ENCODE data around the gene DLX6. TPM values are rescaled to one million over a fixed set of nuclear protein-coding genes. Genes with fewer than 3 reads are reported as not detected.

The DLX6 gene
- total and polyA plus RNA-seq, 8 donors, result 0.16 TPM; not detected in 7

DNA sequence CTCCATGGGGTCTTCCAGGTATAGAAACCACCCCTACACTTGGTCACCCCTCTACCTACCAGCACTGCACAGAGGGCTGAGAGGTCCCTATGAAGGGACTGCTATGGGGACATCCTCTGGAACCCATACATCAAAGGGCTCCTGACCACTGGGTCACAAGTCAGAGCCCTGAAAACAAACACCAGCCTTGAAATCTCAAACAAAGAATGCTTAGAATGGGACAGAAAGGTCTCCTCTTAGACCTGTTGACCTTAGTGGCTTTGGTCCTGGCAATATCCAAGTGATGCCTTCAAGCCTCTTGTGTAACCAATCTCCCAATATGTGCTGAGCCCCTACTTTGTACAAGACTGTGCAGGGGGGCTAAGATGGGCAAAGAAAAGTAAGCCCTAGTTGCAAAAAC is 34.6 kb upstream of the DLX6 start:
- ATAC-seq (no peak), DNase-seq (no peak), FAIRE-seq (no peak)
- intact Hi-C loops (cut with DNase I), result no loop called here
- Histone ChIP-seq H3K27me3 (no peaks in the 10 kb centered on the region), H3K4me1 (no peaks in the 10 kb centered on the region), H3K9me3 (no peaks in the 10 kb centered on the region), H3K27ac (no peak overlapping the region), H3K4me3 (no peak overlapping the region), H3K36me3 (no peaks in the 10 kb centered on the region)
- TF ChIP-seq, protein P1, sequence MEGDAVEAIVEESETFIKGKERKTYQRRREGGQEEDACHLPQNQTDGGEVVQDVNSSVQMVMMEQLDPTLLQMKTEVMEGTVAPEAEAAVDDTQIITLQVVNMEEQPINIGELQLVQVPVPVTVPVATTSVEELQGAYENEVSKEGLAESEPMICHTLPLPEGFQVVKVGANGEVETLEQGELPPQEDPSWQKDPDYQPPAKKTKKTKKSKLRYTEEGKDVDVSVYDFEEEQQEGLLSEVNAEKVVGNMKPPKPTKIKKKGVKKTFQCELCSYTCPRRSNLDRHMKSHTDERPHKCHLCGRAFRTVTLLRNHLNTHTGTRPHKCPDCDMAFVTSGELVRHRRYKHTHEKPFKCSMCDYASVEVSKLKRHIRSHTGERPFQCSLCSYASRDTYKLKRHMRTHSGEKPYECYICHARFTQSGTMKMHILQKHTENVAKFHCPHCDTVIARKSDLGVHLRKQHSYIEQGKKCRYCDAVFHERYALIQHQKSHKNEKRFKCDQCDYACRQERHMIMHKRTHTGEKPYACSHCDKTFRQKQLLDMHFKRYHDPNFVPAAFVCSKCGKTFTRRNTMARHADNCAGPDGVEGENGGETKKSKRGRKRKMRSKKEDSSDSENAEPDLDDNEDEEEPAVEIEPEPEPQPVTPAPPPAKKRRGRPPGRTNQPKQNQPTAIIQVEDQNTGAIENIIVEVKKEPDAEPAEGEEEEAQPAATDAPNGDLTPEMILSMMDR (IDR thresholded peaks at IDR 0.05), result no peak

DNA sequence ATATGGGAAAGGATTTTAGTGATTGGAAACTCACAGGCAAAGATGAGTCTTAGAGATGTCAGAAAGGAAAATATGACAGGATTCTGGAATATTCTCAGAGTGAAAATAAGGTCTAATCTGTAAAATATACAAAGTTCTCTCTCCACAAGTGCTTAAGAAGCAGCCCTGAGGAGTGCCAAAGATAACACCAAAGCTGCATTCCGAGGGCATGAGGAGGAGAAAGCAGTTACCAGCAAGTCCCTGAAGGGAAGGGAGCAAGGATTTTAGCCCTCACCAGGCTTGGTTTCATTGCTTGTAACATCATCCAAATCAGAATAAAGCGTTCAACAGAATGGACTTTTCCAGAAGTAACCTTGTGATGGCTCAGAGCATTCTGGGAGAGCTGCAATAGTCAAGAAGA is 31.4 kb upstream of the DLX6 start:
- H3K36me3 ChIP-seq, result no peaks in the 10 kb centered on the region
- 39 to 52% methylated on average over 2 of the region's 2 CpGs for WGBS, 2 donors
- H3K27me3 ChIP-seq, result no peaks in the 10 kb centered on the region
- TF ChIP-seq, protein P1 (IDR thresholded peaks at IDR 0.05), result no peak
- no peak for DNase-seq
- ATAC-seq, result no peak
- H3K4me3 ChIP-seq, result no peak overlapping the region
- no peaks in the 10 kb centered on the region for H3K9me3 ChIP-seq
- intact Hi-C loops (cut with DNase I), result no loop called here
- H3K4me1 ChIP-seq, result no peaks in the 10 kb centered on the region
- no peak overlapping the region for H3K27ac ChIP-seq
- FAIRE-seq, result no peak

DNA sequence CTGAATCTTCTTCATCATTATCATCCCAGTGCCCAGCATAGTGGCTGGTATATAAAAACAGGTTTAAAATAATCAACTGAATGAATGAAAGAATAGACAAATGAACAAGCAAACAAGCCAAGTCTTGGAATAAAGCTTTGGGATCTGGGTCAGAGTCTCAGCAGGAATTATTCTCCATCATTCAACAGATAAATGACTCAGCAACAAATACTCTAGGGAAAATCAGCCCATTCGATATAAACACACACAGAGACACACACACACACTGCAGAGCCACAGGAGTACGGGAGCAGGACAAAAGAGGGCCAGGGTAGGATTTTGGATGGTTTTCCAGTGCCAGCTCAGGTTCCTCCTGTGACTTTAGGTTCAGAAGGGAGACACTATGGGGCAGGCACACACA is 29.2 kb upstream of the DLX6 start:
- H3K27me3 ChIP-seq, result no peaks in the 10 kb centered on the region
- WGBS, 2 donors, result 40 to 50% methylated on average over 2 of the region's 2 CpGs
- no peaks in the 10 kb centered on the region for H3K9me3 ChIP-seq
- TF ChIP-seq, protein P1 (IDR thresholded peaks at IDR 0.05), result no peak
- no peak overlapping the region for H3K27ac ChIP-seq
- ATAC-seq (no peak), FAIRE-seq (no peak), DNase-seq (no peak)
- H3K4me3 ChIP-seq, result no peak overlapping the region
- H3K36me3 ChIP-seq, result no peaks in the 10 kb centered on the region
- intact Hi-C loops (cut with DNase I), result no loop called here
- no peaks in the 10 kb centered on the region for H3K4me1 ChIP-seq

DNA sequence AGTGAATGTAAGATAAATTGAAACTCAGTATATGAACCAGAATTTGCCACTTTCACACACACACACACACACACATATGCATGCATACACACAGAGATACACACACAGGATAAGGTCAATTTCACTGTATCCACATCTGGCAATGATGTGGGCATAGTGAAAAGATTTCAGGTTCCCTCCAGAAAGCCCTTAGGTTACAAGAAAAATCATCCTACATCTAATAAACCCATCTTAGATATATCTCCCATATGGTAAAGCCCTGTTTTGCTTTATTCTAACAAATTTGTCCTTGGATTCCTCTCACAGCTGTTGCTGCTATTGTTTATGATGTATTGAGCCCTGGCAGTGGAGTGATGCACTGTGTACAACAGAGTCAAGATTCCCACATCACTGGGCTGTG is 27.9 kb upstream of the DLX6 start:
- DNase-seq, result no peak
- Histone ChIP-seq H3K27ac (no peak overlapping the region), H3K36me3 (no peaks in the 10 kb centered on the region), H3K9me3 (no peaks in the 10 kb centered on the region), H3K4me3 (no peak overlapping the region), H3K27me3 (no peaks in the 10 kb centered on the region), H3K4me1 (no peaks in the 10 kb centered on the region)
- no peak for FAIRE-seq
- intact Hi-C loops (cut with DNase I), result no loop called here
- no peak for ATAC-seq
- TF ChIP-seq, protein P1 (IDR thresholded peaks at IDR 0.05), result no peak

DNA sequence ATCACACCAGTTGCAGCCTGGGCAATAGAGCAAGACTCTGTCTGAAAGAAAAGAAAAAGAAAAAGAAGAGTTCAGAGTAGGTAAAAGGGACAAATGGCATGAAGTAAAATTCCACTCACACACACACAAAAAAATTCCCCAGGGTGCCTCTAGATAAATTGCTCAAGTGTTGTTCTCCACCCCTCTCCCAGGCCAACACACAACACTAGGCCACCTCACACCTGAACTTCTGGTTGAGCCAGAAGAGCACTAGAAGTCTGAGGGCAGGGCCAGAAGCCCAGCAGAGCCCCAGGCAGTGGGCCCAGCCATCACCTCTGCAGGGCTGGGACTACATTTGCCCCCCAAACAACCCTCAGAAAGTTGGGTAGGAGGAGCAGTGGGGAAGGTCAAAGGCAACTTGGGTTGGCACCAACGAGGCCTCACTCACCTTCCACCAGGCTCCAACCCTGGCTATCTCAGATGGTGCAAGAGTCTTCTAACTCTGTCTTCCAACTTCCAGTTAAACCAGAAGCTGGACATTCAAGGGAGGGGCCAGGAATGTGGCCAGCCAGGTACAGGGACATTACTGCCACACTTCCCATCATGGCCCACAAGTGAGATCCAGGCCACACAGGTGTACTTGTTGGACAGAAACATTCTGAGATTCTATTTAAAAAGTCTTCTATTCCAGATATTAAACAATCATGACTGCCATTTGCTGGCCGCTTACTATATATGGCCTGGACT is 25.6 kb upstream of the DLX6 start:
- H3K27me3 ChIP-seq, result no peaks in the 10 kb centered on the region
- no peaks in the 10 kb centered on the region for H3K9me3 ChIP-seq
- no peak for ATAC-seq
- no peak overlapping the region for H3K27ac ChIP-seq
- no peak for DNase-seq
- 90% methylated on average over 2 of the region's 2 CpGs for WGBS, 2 donors
- no peaks in the 10 kb centered on the region for H3K4me1 ChIP-seq
- no peak overlapping the region for H3K4me3 ChIP-seq
- TF ChIP-seq, protein P1 (IDR thresholded peaks at IDR 0.05), result no peak
- intact Hi-C loops (cut with DNase I), result no loop called here
- FAIRE-seq, result no peak
- no peaks in the 10 kb centered on the region for H3K36me3 ChIP-seq

Data from pancreas (tissue), 10 donors.